ENCODE data around the gene FLCN.

Gene FLCN

DNA sequence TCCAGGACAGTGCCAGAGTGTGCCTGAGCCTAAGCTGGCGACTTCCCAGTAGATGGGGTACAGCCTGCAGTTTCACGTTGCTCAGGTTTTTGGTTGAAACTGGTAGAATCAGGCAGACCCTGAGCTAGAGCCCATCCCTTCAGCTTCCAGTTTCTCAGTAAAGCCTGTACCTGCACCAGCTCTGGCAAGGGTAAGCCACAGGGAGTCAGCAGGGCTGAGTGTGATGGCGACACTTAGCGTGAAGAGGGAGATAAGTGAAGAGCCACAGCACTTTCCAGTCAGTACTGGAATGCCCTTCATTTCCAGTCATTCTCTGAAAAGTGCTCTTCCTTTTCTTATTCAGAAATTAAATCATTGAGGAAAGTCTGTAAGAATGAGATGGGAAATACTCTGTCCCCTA, 53.2 kb downstream of the FLCN start:
- DNase-seq (ENCODE audit: extremely low read depth, low read depth), result no peak
- TF ChIP-seq, protein P1, sequence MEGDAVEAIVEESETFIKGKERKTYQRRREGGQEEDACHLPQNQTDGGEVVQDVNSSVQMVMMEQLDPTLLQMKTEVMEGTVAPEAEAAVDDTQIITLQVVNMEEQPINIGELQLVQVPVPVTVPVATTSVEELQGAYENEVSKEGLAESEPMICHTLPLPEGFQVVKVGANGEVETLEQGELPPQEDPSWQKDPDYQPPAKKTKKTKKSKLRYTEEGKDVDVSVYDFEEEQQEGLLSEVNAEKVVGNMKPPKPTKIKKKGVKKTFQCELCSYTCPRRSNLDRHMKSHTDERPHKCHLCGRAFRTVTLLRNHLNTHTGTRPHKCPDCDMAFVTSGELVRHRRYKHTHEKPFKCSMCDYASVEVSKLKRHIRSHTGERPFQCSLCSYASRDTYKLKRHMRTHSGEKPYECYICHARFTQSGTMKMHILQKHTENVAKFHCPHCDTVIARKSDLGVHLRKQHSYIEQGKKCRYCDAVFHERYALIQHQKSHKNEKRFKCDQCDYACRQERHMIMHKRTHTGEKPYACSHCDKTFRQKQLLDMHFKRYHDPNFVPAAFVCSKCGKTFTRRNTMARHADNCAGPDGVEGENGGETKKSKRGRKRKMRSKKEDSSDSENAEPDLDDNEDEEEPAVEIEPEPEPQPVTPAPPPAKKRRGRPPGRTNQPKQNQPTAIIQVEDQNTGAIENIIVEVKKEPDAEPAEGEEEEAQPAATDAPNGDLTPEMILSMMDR (IDR thresholded peaks at IDR 0.05; ENCODE audit: low read depth, low read length), result no peak

DNA sequence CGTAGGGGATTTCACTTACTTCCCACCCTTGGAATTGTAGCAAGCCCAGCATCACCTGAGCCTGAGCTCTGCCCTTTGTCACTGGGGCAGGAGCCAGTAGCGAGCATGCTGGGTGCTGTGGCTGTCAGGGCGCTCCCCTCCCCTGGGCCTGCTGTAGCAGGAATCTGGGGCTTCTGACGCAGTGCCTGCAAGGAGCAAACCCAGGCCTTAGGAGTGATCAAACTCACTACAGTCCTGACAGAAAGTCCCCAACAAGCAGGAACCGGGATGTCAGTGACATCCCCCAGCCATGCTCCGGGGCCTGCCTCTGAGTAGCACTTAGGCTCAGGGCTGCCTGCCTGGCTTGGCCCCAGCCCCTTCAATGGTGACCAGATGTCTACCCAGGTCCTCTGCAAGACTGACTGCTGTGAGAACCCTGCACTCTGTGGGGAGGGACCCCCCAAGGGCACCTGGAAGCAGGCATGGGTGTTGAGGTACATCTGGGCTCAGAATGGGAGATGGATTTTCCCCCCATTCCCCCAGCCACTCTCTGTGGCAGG, 54.3 kb downstream of the FLCN start:
- DNase-seq (ENCODE audit: extremely low read depth, low read depth), result no peak
- TF ChIP-seq, protein P1 (IDR thresholded peaks at IDR 0.05; ENCODE audit: low read depth, low read length), result no peak

DNA sequence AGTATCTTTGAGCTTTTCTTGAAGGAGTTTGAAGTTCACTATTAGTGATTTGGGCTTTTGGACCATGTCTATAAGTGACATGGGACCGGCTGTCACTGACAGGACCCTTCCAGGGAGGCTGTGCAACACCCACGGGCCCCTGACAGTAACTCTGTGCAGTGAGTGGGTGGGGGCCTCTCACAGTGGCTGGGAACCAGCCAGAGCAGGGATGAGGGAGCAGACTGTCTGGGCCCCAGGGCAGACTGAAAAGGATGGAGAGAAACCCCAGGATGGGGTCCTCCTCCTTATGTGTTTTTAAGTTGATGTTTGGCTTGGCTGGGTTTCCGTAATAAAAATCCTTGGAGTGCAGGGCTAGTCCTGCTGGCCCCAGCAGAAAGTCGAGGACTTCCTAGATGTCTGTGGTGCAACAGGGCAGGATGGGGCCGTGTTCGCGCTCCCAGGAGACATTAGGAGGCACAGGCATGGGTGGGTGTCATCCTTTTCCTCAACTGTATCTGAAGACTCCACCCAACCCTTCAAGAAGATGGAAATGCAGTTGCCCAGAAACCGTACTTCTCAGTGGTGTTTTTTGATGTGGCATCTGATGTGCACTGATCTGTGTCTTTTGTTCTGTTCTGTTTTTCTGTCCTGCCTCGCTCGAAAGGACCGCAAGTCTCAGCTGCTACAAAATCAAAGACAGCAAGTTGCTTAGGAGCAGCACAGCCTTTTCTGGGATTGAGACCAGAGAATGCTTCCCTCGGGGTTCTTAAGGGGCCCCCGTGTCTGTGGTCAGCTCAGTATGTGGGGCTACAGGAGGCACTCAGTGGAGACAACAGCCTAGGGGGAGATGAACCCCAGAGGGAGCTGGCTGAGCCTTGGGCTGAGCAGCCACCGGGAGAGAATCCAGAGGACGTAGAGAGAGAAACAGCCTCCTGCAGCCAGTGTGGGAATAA, 55.0 kb downstream of the FLCN start:
- TF ChIP-seq, protein P1 (IDR thresholded peaks at IDR 0.05; ENCODE audit: low read depth, low read length), result no peak

DNA sequence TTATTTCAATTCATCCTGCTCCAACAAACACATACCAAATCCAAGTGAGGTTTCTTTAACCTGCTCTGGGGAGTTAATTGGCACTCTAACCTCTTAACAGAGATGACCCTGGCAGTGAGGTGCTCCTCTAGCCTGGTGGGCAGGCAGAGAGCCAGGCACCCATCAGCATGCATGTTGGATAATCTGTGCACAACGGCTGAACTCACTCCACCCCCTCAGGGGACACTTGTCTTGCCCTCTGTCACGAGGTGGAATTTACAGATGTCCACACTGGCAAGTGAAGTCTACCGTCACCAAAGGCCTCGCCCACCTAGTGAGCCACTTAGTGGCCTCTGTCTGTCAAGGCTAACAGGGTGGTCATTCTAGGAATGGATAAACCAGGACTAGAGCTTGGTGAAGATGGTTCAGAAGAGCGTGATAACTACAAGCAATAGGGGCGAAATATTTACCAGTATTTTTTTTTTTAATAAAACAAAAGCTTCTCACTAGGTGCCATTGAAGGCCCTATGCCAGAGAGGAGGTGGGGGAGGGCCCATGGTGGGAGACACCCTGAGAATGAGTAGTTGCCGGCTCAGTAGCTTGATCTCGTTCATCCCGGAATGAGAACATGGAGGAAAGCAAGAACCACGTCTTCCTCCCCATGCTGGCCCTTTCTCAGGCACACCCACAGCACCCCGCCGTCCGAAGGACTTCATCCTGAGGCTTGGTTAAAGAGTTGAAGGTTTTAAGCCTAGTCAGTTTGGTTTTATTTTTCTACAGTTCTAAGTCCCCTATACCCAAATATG, 56.0 kb downstream of the FLCN start:
- TF ChIP-seq, protein P1 (IDR thresholded peaks at IDR 0.05; ENCODE audit: low read depth, low read length), result no peak
- no peak for DNase-seq (ENCODE audit: extremely low read depth, low read depth)

More for the DNA sequence above, 55.0 kb downstream of the FLCN start:
- no peak for DNase-seq (ENCODE audit: extremely low read depth, low read depth)

DNA sequence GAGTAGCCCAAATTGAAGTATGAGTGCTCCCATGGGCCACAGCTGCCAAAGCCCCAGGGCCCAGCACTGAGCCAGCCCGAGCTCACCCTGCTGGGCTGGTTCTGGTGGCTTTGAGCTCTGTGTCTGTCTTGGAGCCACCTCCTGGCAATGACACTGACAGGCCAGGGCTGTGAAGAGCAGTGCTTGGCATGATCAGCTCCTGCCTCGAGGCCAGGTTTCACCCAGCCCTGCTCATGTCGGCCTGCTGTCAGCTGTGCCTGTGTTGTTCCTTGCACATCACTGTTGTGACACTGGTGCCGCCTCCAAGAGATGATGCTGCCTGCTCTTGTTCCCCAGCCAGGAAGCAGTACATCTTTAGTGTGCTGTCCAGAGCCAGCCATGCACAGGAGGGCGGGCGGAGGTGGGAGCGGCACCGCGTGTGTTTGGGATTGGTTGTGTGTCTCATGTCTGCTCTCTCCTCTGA, 56.8 kb downstream of the FLCN start:
- TF ChIP-seq, protein P1 (IDR thresholded peaks at IDR 0.05; ENCODE audit: low read depth, low read length), result no peak
- DNase-seq (ENCODE audit: extremely low read depth, low read depth), result no peak

DNA sequence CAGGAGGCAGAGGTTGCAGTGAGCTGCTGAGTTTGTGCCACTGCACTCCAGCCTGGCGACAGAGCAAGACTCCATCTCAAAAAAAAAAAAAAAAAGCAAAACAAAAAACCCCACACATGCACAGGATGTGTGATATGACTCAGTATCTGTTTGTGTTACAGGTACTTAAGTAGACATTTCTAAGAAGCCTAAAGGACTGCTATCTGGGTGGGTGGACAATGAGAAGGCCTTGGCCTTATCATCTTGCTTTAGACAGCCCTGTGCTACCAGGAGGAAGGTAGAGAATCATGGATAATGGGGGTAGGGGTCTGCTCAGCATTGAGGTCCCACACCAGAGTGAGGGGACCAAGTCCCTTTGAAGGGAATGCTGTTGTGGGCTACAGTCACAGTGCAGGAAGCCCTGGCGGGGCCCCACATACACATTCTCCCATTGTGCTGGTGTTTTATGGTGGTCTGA, 57.6 kb downstream of the FLCN start:
- TF ChIP-seq, protein P1 (IDR thresholded peaks at IDR 0.05; ENCODE audit: low read depth, low read length), result no peak
- DNase-seq (ENCODE audit: extremely low read depth, low read depth), result no peak
